Measurements from ENCODE around the gene MTSS2. TPM values are rescaled to one million over a fixed set of nuclear protein-coding genes. Genes with fewer than 3 reads are reported as not detected.
A peak's percentile ranks its signal among the peaks of the same experiment; 100 is the strongest.

MTSS2 gene
- polyA plus RNA-seq, 1 donor from 2014 or later, result 20.4 TPM

- H3K9ac ChIP-seq (ENCODE audit: low read length), result no peak overlapping the region
- H3K27me3 ChIP-seq (ENCODE audit: insufficient read depth, low read depth, low read length), result no peaks in the 10 kb centered on the region
- H2AFZ ChIP-seq (ENCODE audit: low read depth, low read length), result peak overlapping the region; percentile 10
- TF ChIP-seq TAF1 (IDR thresholded peaks at IDR 0.05; ENCODE audit: low read depth), result no peak
- peak; percentile 96 for TF ChIP-seq CTCF (IDR thresholded peaks at IDR 0.05; ENCODE audit: poor library complexity, severe bottlenecking)
- peak; percentile 88 for TF ChIP-seq SMC3 (conservative IDR thresholded peaks at IDR 0.05; ENCODE audit: poor library complexity)
- no peak for TF ChIP-seq REST (IDR thresholded peaks at IDR 0.05; ENCODE audit: borderline replicate concordance)
- TF ChIP-seq EZH2 (IDR thresholded peaks at IDR 0.05; ENCODE audit: borderline replicate concordance, insufficient read depth, low read length, poor library complexity, severe bottlenecking), result no peak
- peak; percentile 96 for TF ChIP-seq RAD21 (conservative IDR thresholded peaks at IDR 0.05)
- H3K9me2 ChIP-seq (ENCODE audit: insufficient read depth, low read length), result no peaks in the 10 kb centered on the region
- H3K4me3 ChIP-seq (ENCODE audit: low read length), result no peak overlapping the region
- H3K36me3 ChIP-seq (ENCODE audit: insufficient read depth, low read length), result no peaks in the 10 kb centered on the region
- no peaks in the 10 kb centered on the region for H3K9me3 ChIP-seq (ENCODE audit: low read length)
- H3K79me2 ChIP-seq (replicated peaks; ENCODE audit: insufficient read depth, low read length), result no peaks in the 10 kb centered on the region
- H3K27ac ChIP-seq (ENCODE audit: low read length), result no peak overlapping the region
- no peak overlapping the region for H3K4me2 ChIP-seq (ENCODE audit: low read length)
- H3F3A ChIP-seq (ENCODE audit: insufficient read depth, low read length, poor library complexity, severe bottlenecking), result no peaks in the 10 kb centered on the region
- no peaks in the 10 kb centered on the region for H4K20me1 ChIP-seq (ENCODE audit: insufficient read depth)
Measured at GRCh38 chr16:70653809-70654771, 31.8 kb downstream of the MTSS2 start.

GRCh38 chr16:70653406-70653805 is 32.4 kb downstream of the MTSS2 start:
- no peaks in the 10 kb centered on the region for H3K36me3 ChIP-seq (ENCODE audit: insufficient read depth, low read length)
- H3K9me3 ChIP-seq (ENCODE audit: low read length), result no peaks in the 10 kb centered on the region
- TF ChIP-seq EP300 (conservative IDR thresholded peaks at IDR 0.05; ENCODE audit: poor library complexity, severe bottlenecking) (no peak), TAF1 (IDR thresholded peaks at IDR 0.05; ENCODE audit: low read depth) (no peak), MXI1 (conservative IDR thresholded peaks at IDR 0.05; ENCODE audit: poor library complexity, severe bottlenecking) (no peak), CTCF (IDR thresholded peaks at IDR 0.05; ENCODE audit: poor library complexity, severe bottlenecking) (no peak), SMC3 (conservative IDR thresholded peaks at IDR 0.05; ENCODE audit: poor library complexity) (no peak), EZH2 (IDR thresholded peaks at IDR 0.05; ENCODE audit: borderline replicate concordance, insufficient read depth, low read length, poor library complexity, severe bottlenecking) (no peak), POLR2AphosphoS5 (IDR thresholded peaks at IDR 0.05) (no peak), RAD21 (conservative IDR thresholded peaks at IDR 0.05) (no peak), REST (IDR thresholded peaks at IDR 0.05; ENCODE audit: borderline replicate concordance) (no peak)
- no peaks in the 10 kb centered on the region for H3F3A ChIP-seq (ENCODE audit: insufficient read depth, low read length, poor library complexity, severe bottlenecking)
- H3K9ac ChIP-seq (ENCODE audit: low read length), result no peak overlapping the region
- no peak overlapping the region for H2AFZ ChIP-seq (ENCODE audit: low read depth, low read length)
- H3K79me2 ChIP-seq (replicated peaks; ENCODE audit: insufficient read depth, low read length), result no peaks in the 10 kb centered on the region
- no peaks in the 10 kb centered on the region for H4K20me1 ChIP-seq (ENCODE audit: insufficient read depth)
- H3K27me3 ChIP-seq (ENCODE audit: insufficient read depth, low read depth, low read length), result no peaks in the 10 kb centered on the region
- H3K4me3 ChIP-seq (ENCODE audit: low read length), result no peak overlapping the region
- H3K9me2 ChIP-seq (ENCODE audit: insufficient read depth, low read length), result no peaks in the 10 kb centered on the region
- no peak overlapping the region for H3K4me2 ChIP-seq (ENCODE audit: low read length)
- H3K27ac ChIP-seq (ENCODE audit: low read length), result no peak overlapping the region
